ENCODE measurements around the gene LBR. TPM values are rescaled to one million over a fixed set of nuclear protein-coding genes. Genes with fewer than 3 reads are reported as not detected.

Gene LBR
- total RNA-seq, 2 experiments from 2014 or later = 168 to 171 TPM

DNA sequence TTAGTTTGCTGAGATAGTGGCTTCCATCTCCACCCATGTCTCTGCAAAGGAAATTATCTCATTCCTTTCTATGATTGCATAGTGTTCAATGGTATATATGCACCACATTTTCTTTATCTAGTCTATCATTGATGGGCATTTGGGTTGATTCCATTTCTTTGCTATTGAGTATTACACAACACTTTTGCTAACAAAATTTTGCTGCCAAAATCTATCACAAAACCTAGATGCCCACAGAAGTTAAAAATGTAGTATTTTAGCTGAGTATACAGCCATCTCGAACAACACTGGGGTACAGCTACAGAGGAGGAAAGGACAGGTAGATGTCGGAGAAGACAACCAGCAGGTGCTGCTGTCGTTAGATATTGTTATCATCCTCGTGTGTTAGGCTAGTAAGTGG, 67.7 kb downstream of the LBR start:
- POLR2A ChIA-PET = no interaction called here
- Mint-ChIP-seq H3K4me1 (peaks cover 3% of the 10 kb centered on the region), H3K36me3 (no peaks in the 10 kb centered on the region), H3K27me3 (peaks cover 26% of the 10 kb centered on the region), H3K9me3 (no peaks in the 10 kb centered on the region), H3K4me3 (no peak overlapping the region), H3K27ac (no peak overlapping the region)
- DNase-seq = no peak
- no peak for ATAC-seq (ENCODE audit: low read depth)

- Mint-ChIP-seq H3K9me3 (no peaks in the 10 kb centered on the region), H3K36me3 (no peaks in the 10 kb centered on the region), H3K4me1 (no peaks in the 10 kb centered on the region), H3K27me3 (peaks cover 40% of the 10 kb centered on the region), H3K27ac (no peak overlapping the region), H3K4me3 (no peak overlapping the region)
- POLR2A ChIA-PET = no interaction called here
- ATAC-seq (ENCODE audit: low read depth) (no peak), DNase-seq (no peak)
Observed at GRCh38 chr1:225355863-225356262, 72.0 kb downstream of the LBR start.

DNA sequence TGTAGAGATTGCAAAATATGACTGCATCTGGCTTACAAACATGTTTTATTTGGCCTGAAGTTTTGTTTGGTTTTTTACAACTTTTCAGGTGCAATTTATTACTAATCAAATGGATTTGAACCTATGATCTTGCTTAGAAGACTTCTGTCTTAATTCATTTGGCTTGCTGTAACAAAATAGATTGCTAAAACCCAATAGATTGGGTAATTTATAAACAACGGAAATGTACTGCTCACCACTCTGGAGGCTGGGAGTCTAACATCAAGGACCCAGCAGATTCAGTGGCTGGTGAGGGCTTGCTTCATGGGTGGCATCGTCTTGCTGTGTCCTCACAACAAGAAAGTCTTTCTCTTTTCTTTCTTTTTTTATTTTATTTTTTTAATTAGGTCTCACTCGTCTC, 72.9 kb downstream of the LBR start:
- ATAC-seq (ENCODE audit: low read depth) (no peak), DNase-seq (no peak)
- H3K4me3 Mint-ChIP-seq = no peak overlapping the region
- POLR2A ChIA-PET = no interaction called here
- no peak overlapping the region for H3K27ac Mint-ChIP-seq
- H3K27me3 Mint-ChIP-seq = peaks cover 49% of the 10 kb centered on the region
- H3K9me3 Mint-ChIP-seq = no peaks in the 10 kb centered on the region
- H3K36me3 Mint-ChIP-seq = no peaks in the 10 kb centered on the region
- no peaks in the 10 kb centered on the region for H3K4me1 Mint-ChIP-seq

Other genes starting within 250 kb of the LBR start
- gene ENAH, start 225.1 kb upstream of the LBR start, total RNA-seq = not detected